WTC11 (cell line): ENCODE data around the gene AOAH.

Source experiments
- ATF3 ChIP-seq: sonication (generic); formaldehyde crosslinking; conservative IDR thresholded peaks from 2 replicates; pipeline ENCODE4 v1.8.1; 2022; ENCODE audit warnings: mild to moderate bottlenecking, missing genetic modification reagents
- E2F4 ChIP-seq: sonication (generic); formaldehyde crosslinking; IDR thresholded peaks from 2 replicates; pipeline ENCODE4 v1.8.1; 2022; ENCODE audit warnings: low read depth, mild to moderate bottlenecking, moderate library complexity, missing genetic modification reagents, borderline replicate concordance
- ETV6 ChIP-seq: sonication (generic); formaldehyde crosslinking; IDR thresholded peaks from 2 replicates; pipeline ENCODE4 v1.8.1; 2022; ENCODE audit warnings: mild to moderate bottlenecking, missing genetic modification reagents
- KAT7 ChIP-seq: sonication (generic); formaldehyde crosslinking; IDR thresholded peaks from 2 replicates; pipeline ENCODE4 v1.8.1; 2023; ENCODE audit warnings: missing genetic modification reagents, mild to moderate bottlenecking, borderline replicate concordance
- NFYB ChIP-seq: sonication (generic); formaldehyde crosslinking; conservative IDR thresholded peaks from 2 replicates; pipeline ENCODE4 v1.8.0; 2022; ENCODE audit warnings: low read depth, missing genetic modification reagents
- SP1 ChIP-seq: sonication (generic); formaldehyde crosslinking; conservative IDR thresholded peaks from 2 replicates; pipeline ENCODE4 v1.8.1; 2022; ENCODE audit warnings: missing genetic modification reagents
- TCF7 ChIP-seq: sonication (generic); formaldehyde crosslinking; IDR thresholded peaks from 2 replicates; pipeline ENCODE4 v1.8.0; 2022; ENCODE audit warnings: mild to moderate bottlenecking, low read depth, missing genetic modification reagents, moderate library complexity
- USF2 ChIP-seq: sonication (generic); formaldehyde crosslinking; IDR thresholded peaks from 2 replicates; pipeline ENCODE4 v1.8.1; 2023; ENCODE audit warnings: mild to moderate bottlenecking, missing genetic modification reagents, moderate library complexity
- TF ChIP-seq, protein P1 (sequence below): fragments of 200-600 bp; IDR thresholded peaks from 2 replicates; pipeline ENCODE4 v1.8.0; 2022; ENCODE audit warnings: antibody characterized with exemption
- TF ChIP-seq, protein P2 (sequence below): sonication (generic); formaldehyde crosslinking; IDR thresholded peaks from 2 replicates; pipeline ENCODE4 v1.8.1; 2022; ENCODE audit warnings: missing genetic modification reagents, borderline replicate concordance
- TF ChIP-seq, protein P3 (sequence below): sonication (generic); formaldehyde crosslinking; IDR thresholded peaks from 2 replicates; pipeline ENCODE4 v1.8.1; 2023; ENCODE audit warnings: mild to moderate bottlenecking, missing genetic modification reagents

DNA sequence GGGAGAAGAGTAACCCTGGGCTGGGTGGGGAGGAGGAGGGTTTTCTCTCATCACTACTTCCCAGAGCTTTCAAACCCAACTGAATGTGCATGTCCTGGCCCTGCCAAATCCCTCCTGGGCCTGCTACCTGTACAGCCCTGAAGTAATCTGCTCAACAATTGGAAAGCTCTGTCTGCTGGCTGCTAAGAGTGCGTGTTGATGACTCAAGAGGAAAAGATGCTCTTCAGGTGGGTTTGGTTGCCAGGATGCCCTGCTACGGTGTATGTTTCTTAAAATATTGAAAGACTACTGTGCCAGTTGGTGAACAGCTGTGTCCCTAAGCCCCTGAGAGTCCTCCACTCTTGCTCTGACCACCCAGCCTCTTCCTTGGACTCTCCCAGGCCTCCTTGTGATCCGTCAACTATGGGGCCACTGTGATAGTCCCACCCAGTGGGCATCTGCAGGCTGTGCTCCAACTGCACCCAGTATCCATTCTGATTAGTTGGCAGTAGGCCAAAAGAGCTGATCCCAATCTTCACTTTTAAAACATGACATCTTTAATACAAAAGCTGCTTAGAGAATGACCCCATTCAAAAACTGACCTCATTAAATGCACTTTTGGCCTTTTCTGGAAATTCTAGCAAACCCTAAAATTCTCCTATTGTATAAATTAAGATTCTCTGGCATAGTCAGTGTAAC is 85.6 kb downstream of the AOAH start:
- TF ChIP-seq, protein P1, sequence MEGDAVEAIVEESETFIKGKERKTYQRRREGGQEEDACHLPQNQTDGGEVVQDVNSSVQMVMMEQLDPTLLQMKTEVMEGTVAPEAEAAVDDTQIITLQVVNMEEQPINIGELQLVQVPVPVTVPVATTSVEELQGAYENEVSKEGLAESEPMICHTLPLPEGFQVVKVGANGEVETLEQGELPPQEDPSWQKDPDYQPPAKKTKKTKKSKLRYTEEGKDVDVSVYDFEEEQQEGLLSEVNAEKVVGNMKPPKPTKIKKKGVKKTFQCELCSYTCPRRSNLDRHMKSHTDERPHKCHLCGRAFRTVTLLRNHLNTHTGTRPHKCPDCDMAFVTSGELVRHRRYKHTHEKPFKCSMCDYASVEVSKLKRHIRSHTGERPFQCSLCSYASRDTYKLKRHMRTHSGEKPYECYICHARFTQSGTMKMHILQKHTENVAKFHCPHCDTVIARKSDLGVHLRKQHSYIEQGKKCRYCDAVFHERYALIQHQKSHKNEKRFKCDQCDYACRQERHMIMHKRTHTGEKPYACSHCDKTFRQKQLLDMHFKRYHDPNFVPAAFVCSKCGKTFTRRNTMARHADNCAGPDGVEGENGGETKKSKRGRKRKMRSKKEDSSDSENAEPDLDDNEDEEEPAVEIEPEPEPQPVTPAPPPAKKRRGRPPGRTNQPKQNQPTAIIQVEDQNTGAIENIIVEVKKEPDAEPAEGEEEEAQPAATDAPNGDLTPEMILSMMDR = no peak
- TF ChIP-seq SP1 (CRISPR knock-in tag) (no peak), TCF7 (CRISPR knock-in tag) (no peak), NFYB (CRISPR knock-in tag) (no peak), E2F4 (CRISPR knock-in tag) (no peak), KAT7 (no peak), ETV6 (no peak), USF2 (CRISPR knock-in tag) (no peak), ATF3 (CRISPR knock-in tag) (no peak)
- TF ChIP-seq, protein P2, sequence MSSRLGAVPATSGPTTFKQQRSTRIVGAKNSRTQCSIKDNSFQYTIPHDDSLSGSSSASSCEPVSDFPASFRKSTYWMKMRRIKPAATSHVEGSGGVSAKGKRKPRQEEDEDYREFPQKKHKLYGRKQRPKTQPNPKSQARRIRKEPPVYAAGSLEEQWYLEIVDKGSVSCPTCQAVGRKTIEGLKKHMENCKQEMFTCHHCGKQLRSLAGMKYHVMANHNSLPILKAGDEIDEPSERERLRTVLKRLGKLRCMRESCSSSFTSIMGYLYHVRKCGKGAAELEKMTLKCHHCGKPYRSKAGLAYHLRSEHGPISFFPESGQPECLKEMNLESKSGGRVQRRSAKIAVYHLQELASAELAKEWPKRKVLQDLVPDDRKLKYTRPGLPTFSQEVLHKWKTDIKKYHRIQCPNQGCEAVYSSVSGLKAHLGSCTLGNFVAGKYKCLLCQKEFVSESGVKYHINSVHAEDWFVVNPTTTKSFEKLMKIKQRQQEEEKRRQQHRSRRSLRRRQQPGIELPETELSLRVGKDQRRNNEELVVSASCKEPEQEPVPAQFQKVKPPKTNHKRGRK (CRISPR knock-in tag) = no peak
- TF ChIP-seq, protein P3, sequence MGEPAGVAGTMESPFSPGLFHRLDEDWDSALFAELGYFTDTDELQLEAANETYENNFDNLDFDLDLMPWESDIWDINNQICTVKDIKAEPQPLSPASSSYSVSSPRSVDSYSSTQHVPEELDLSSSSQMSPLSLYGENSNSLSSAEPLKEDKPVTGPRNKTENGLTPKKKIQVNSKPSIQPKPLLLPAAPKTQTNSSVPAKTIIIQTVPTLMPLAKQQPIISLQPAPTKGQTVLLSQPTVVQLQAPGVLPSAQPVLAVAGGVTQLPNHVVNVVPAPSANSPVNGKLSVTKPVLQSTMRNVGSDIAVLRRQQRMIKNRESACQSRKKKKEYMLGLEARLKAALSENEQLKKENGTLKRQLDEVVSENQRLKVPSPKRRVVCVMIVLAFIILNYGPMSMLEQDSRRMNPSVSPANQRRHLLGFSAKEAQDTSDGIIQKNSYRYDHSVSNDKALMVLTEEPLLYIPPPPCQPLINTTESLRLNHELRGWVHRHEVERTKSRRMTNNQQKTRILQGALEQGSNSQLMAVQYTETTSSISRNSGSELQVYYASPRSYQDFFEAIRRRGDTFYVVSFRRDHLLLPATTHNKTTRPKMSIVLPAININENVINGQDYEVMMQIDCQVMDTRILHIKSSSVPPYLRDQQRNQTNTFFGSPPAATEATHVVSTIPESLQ = no peak
